Thoracic aorta (tissue), 2 donors: ENCODE measurements around the gene TSHZ3. TPM values are rescaled to one million over a fixed set of nuclear protein-coding genes. Genes with fewer than 3 reads are reported as not detected.

Experiments used
- ATAC-seq: fragments of 150-250 bp; one replicate; pipeline ENCODE4 v1.8.0; 2017; ENCODE audit warnings: low read depth; ENCODE audit not compliant: insufficient number of reproducible peaks, low FRiP score
- DNase-seq: peaks from one replicate; pipeline ENCODE4 v3.0.0-alpha.2; 2020; ENCODE audit warnings: low spot score
- H3K27ac ChIP-seq, 2 donors: fragments of 200-600 bp; sonication (generic); 1 replicate in 1 of 2; 2 replicates in 1 of 2; pipeline ENCODE4 v1.5.1; 2016; ENCODE audit warnings: mild to moderate bottlenecking in 2 of 2, moderate library complexity in 2 of 2
- H3K27me3 ChIP-seq: fragments of 200-600 bp; sonication (generic); replicated peaks from 2 replicates; pipeline ENCODE4 v1.6.0; 2016; ENCODE audit warnings: mild to moderate bottlenecking; ENCODE audit not compliant: insufficient read depth
- H3K36me3 ChIP-seq: fragments of 200-600 bp; sonication (generic); one replicate; pipeline ENCODE4 v1.5.1; 2016
- H3K4me1 ChIP-seq, 2 donors: fragments of 200-600 bp; sonication (generic); 1 replicate in 1 of 2; 2 replicates in 1 of 2; pipeline versions ENCODE4 v1.5.1 to v1.6.0; 2016; ENCODE audit warnings: low read depth in 2 of 2, mild to moderate bottlenecking in 1 of 2; ENCODE audit not compliant: control insufficient read depth in 1 of 2
- H3K4me3 ChIP-seq: fragments of 200-600 bp; sonication (generic); 2 replicates; pipeline ENCODE4 v1.5.1; 2016; ENCODE audit warnings: mild to moderate bottlenecking
- H3K9me3 ChIP-seq: fragments of 200-600 bp; sonication (generic); 2 replicates; pipeline ENCODE4 v1.5.1; 2016
- CTCF ChIP-seq: fragments of 200-600 bp; sonication (generic); IDR thresholded peaks from one replicate; pipeline ENCODE4 v1.5.1; 2019; ENCODE audit warnings: antibody characterized with exemption
- total RNA-seq, 2 donors: library from RNA; depleted of rRNA; stranded (reverse); fragments of >200 nt; gene quantifications; one replicate each; pipeline versions ENCODE4 v1.1.0 to v1.2.3, GENCODE V29; 2016

Gene TSHZ3
- total RNA-seq, 2 donors from 2014 or later = 9.3 to 10.2 TPM

- no peak for ATAC-seq
- no peaks in the 10 kb centered on the region for H3K4me1 ChIP-seq
- H3K36me3 ChIP-seq = no peaks in the 10 kb centered on the region
- no peak for TF ChIP-seq CTCF
- H3K27ac ChIP-seq = no peak overlapping the region
- no peak for DNase-seq
- H3K9me3 ChIP-seq = no peaks in the 10 kb centered on the region
- H3K27me3 ChIP-seq = no peaks in the 10 kb centered on the region
- no peak overlapping the region for H3K4me3 ChIP-seq
Measured at GRCh38 chr19:31306006-31306753, 43.1 kb downstream of the TSHZ3 start.

- no peak for ATAC-seq
- no peaks in the 10 kb centered on the region for H3K36me3 ChIP-seq
- no peaks in the 10 kb centered on the region for H3K4me1 ChIP-seq
- no peaks in the 10 kb centered on the region for H3K27me3 ChIP-seq
- H3K4me3 ChIP-seq = no peak overlapping the region
- no peak for TF ChIP-seq CTCF
- no peak for DNase-seq
- H3K27ac ChIP-seq = no peak overlapping the region
- H3K9me3 ChIP-seq = no peaks in the 10 kb centered on the region
Measured at GRCh38 chr19:31304831-31305312, 44.4 kb downstream of the TSHZ3 start.

DNA sequence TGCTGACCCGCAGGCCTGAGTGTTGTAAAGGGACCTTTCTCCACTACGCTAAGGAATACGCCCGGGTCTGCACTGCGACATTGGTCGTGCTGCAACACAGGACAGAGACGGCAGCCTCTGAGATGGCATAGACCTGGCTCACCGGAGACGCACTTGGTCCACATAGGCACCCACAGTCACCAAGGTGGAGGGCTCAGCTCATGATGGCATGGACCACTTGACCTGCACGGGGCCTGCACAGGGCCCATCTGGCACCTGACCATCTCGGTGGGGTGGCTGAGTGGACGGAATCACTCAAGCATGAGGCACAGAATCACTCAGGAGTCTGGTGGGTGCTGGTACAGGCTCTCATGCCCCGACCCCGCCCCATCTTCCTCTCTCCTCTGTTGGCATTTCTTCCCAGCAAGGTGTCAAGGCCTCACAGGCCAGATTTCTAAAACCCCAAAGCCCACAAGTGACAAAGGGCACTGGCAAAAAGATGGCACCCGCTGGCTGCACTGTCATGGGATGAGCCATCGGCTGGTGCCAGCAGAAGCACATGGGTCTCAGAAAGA, 45.9 kb downstream of the TSHZ3 start:
- Histone ChIP-seq H3K4me3 (no peak overlapping the region), H3K27me3 (no peaks in the 10 kb centered on the region), H3K4me1 (no peaks in the 10 kb centered on the region), H3K9me3 (no peaks in the 10 kb centered on the region), H3K27ac (no peak overlapping the region), H3K36me3 (no peaks in the 10 kb centered on the region)
- ATAC-seq = no peak
- no peak for TF ChIP-seq CTCF
- DNase-seq = no peak

GRCh38 chr19:31301306-31301980, 47.8 kb downstream of the TSHZ3 start:
- H3K4me1 ChIP-seq = no peaks in the 10 kb centered on the region
- no peak for DNase-seq
- H3K9me3 ChIP-seq = no peaks in the 10 kb centered on the region
- no peak overlapping the region for H3K4me3 ChIP-seq
- no peak overlapping the region for H3K27ac ChIP-seq
- no peak for TF ChIP-seq CTCF
- no peaks in the 10 kb centered on the region for H3K36me3 ChIP-seq
- H3K27me3 ChIP-seq = no peaks in the 10 kb centered on the region
- ATAC-seq = no peak

DNA sequence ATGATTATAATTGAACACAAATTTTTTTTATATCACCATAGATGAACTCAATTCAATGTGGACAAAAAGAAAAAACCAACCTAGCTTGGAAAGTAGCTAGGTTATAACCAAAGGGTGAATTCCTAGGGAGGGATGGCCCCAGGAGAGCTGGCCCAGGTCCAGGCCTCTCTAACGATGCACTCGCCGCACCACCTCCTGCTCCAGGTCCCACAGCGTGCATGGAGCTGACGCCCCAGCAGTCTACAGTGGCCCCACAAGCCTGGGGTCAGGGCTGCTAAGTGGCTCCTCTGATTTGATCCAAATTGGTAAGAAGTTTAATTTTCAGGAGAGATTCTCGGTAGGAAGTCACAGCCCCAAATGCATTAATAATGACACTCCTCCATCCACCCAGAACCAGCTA, 48.8 kb downstream of the TSHZ3 start:
- Histone ChIP-seq H3K4me3 (no peak overlapping the region), H3K36me3 (no peaks in the 10 kb centered on the region), H3K27ac (no peak overlapping the region), H3K27me3 (no peaks in the 10 kb centered on the region), H3K4me1 (no peaks in the 10 kb centered on the region), H3K9me3 (no peaks in the 10 kb centered on the region)
- ATAC-seq = no peak
- no peak for DNase-seq
- no peak for TF ChIP-seq CTCF
